Measurements from ENCODE around the gene ACSL1.
"Not testable (repeated sequence)": the region's sequence is repeated elsewhere in the genome, so short reads cannot be mapped to it uniquely, and the experiment has no call there.

Gene ACSL1

DNA sequence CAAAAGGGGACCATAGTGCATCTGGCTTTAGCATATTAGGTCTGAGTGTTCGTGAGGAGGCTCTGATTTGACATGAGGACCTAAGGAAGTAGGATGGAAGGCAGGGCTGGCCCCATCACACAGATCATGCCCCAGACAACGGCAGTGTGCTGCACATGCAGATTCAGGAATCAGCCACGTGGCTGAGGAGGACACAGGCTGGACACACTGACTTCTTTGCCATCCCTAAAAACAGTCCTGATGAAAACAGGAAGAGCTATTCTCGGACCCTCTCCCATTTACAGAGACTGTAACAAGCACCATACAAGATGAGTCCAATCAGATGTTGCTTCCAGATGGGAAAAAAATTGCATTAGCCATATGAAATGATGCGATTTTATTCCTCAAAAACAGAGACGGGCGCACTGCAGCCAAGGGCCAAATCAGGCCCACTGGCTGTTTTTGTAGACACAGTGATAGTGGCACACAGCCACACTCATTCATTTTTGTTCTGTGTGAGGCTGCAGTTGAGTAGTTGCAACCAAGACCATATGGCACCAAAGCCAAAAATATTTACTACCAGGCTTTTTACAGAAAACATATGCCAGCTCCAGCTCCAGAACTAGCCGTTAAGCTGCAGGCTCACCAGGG, 41.0 kb downstream of the ACSL1 start:
- DNase-seq: no peak

DNA sequence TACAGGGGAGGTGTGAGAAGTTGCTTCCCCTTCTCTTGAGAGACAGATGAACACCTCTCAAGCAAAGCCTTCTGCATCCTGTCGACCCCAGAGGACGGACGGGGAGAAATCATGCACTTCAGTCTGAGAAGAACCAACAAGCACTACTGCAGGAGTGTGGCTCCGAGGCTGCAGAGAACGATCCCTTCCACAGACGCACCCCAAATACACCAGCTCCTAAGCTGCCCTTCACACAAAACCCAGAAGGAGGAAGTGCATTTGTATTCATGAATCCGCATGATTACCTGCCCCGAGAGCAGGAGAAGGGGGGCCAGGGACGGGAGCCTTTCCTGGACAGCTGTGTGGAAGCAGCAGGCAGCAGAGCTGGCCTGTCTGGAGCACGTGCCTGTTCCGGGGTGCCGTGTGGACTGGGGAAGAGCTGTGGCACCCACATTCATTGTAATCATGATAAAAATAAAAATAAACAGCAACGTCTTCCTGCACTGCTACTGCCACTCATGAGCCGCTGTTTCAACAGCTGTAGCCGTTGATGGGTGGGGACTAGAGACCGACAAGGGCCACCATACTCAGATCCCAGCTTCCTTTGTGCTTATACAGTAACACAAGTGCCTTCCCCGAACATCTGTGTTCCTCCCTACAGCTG, 42.9 kb downstream of the ACSL1 start:
- DNase-seq: peak; percentile 76

DNA sequence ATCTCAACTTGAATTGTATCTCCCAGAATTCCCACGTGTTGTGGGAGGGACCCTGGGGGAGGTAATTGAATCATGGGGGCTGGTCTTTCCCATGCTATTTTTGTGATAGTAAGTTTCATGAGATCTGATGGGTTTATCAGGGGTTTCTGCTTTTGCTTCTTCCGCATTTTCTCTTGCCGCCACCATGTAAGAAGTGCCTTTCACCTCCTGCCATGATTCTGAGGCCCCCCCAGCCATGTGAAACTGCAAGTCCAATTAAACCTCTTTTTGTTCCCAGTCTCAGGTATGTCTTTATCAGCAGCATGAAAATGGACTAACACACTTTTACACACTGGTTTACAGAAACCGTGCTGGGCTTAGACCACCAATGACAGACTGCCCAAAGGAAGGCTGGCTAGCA, 46.6 kb downstream of the ACSL1 start:
- DNase-seq: not testable (repeated sequence)

DNA sequence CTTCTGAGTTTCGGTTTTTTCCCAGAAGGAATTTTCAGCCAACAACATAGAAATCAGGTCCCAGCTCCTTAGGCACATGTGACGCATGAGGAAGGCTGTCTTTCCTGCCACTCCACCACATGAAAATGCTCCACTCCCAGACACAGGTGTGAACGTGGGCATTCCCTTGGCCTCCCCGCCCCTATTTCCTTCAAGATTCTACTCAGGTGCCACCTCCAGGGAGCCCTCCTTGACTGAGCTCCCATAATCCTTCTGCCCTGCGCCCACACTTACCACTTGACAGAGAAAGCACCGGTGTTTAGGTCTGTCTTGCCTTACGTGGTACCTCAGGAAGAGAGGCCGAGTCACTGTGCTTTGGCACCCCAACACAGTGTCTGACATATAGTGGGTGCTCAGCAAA, 47.4 kb downstream of the ACSL1 start:
- no peak for DNase-seq

DNA sequence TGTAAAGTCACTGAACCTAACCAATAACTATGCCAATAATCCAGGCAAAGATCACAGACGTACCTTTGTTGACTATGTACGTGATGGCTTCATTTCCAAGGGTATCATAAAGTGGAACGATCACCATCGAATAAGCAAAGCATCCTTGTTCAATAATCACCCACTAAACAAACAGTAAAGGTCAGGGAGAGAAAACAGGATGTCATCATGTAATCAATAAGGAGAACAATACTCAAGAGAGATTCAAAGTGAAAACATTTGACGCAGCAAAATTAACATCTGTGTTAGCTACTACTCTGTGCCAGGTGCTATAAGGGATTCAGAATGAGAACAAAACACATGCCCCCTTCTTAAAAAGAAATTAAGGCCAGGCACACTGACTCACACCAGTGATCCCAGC, 48.9 kb downstream of the ACSL1 start:
- DNase-seq: no peak

DNA sequence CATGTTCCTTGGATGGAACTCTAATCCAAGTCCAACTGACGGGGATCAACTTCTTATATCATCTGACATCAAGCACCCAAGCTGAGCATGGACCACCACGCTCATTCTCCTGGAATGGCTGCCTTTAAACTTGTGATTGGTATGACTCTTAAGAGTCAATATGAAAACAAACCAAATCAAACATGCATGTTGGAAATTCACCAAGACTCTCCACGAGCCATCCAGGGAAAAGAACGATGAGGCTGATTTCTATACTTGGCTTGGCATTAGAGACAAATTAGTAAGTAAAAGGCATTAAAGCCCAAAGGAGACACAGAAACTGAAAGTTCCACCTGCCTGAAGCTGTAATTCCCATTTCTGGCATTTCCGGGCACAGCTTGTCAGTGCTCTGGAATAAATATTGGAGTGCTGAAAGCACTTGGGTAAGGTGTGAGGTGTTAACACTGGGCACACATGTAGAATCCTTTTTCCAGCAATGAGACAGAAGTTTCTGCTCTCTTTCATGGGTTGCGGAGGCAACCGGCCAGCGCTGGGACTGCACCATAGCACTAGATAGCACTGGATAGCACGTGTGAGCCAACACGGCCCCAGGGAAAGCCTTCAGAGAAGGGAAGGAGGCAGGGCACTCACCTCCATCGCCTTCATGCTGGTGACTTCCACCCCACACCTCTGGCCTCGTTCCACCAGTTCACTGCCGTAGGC, 49.8 kb downstream of the ACSL1 start:
- DNase-seq: no peak

DNA sequence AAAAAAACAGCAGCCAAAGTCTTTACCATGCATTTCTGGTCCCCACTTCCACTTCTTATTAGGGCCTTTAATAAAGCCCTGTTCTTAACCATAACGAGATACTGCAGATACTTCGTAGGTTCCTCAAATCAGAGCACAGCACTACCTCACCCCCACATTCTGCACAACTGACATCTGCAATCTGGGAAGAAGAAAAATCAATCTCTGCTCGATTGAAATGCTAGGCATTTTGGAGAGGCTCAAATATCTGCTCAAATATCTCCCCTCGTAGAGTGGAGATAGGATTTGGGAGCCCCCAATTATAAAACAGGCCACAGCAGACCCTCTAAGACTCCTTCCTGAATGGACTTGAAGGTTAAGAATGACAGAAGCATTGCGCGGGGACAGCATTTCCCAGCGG, 51.6 kb downstream of the ACSL1 start:
- no peak for DNase-seq

DNA sequence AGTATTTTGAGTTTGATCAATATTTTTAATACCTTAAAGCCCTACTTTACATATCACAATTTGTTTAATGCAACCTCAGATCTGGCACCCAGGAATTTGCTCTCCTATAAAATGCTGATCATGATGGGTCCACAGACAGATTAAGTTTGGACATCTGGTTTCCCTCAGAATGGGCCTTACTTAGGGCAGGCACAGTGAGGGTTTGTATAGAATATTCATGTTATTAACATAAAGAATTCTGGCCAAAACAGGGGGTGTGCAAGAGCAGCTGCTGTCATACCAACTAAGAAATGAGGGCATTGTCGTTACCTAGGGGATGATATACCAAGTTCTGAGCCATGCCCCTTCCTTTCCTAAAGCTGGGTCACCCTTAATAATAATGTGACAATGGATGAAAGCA, 54.4 kb downstream of the ACSL1 start:
- no peak for DNase-seq

DNA sequence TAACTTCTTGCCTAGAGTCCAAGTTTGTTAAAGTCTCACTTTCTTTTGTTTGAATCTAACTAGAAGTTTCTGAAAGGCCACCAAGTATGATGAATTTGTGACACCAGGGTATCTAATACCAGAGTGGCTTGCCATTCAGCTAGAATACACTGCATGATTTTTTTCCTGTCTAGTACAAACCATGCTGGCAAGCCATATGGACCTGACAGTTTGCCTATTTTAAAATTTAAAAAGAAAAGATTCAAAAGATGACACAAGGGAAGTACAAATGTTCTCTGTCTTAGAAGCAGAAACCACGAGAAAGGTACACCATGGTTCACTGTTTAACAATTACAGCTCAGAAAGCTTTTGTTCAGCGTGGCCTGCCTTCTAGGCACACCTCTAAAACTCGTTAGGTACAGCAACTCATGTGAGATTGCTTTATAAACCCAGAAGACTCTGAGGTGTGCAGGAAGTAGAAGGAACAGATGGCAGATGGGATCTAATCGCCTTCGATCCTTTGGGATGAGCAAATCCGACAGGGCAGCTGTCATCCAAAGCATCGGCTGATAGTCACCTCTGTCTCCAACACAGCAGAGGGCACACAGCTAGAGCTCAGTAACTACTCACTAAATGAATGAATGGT, 56.5 kb downstream of the ACSL1 start:
- DNase-seq: no peak

DNA sequence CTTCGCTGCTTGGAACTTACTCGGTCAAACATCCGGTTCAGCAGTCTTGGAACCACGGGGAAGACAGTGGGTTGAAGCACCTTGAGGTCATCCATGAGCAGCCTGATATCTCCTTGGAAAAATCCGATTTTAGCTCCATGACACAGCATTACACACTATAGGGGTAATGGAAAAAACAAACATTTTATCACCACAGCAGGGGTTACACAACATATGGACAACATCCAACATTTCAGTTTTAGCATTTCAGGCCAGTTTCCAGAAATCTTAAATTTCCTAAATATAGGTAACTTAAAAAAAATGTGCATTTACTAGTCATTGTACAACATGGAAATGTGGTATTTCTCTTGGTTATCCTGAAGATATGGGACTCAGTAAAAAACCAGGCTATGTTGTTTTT, 57.5 kb downstream of the ACSL1 start:
- no peak for DNase-seq

DNA sequence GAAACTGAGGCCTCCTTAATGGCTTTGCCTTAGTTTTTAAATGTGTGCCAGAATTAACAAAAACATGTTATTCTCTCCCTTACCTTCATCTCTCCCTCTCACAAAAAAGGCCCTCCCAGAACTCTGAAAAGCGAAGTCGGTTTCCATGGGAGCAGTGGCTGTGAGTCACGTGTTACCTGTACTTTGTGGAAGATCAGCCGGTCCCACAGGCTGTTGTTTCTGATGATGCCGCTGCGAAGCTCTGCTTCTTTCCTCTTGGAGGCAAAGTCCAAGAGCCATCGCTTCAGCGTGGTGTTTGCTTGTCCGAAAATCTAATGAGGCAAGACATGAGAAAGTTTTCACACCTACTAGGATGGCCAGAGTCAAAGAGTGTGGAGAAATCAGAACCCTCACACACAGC, 59.3 kb downstream of the ACSL1 start:
- no peak for DNase-seq

DNA sequence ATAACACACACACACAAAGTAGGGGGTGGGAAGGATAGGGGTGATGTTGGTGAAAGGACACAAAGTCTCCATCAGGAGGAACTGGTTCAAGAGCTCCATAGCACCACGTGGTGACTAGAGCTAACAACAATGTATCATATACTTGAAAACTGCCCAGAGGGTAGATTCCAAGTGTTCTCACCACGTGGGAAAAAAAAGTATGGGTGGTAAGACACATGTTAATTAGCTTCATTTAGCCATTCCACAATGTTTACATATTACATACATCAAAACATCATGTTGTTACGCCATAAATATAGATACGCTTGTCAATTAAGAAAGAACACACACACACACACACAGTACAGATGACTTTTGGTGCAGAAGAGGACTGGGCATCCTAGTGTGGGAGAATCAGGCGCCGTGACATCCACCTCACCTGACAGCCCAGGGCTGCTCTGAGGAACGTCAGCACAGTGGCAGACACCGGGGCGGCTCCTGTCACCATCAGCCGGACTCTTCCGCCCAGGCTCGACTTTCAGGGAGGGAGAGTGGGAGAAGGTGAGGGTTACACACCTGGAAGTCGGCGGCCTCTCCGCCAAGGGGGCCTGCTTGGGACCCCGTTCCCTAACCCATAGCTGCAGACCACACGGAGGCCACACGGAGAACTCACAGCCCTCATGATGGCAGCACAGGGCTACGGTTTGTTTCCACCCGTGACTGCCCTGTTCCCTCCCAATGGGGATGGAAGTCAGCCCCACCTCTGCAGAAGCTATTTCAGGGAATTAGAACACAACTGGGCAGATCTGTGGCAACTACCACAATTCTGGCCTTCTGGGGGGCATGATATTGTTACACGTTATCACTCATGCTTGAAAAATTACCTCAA, 60.1 kb downstream of the ACSL1 start:
- no peak for DNase-seq

DNA sequence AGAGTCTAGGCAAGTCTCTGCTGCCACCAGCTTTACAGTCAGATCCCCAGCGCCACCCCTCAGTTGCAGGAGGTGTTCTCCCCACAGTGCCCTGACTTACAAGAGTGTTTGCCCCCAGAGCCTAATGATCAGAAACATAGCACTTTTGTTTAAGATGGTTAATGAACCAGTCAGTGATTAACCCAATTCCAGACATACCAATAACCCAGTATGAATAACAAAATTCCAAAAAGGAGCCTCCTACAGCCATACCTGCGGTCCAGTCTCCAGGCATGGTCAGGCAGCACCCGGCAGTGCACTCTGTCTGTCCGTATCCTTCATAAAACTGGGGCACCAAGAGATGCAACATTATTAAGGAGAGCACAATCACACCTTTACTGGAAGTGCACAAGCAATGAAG, 61.2 kb downstream of the ACSL1 start:
- DNase-seq: no peak

DNA sequence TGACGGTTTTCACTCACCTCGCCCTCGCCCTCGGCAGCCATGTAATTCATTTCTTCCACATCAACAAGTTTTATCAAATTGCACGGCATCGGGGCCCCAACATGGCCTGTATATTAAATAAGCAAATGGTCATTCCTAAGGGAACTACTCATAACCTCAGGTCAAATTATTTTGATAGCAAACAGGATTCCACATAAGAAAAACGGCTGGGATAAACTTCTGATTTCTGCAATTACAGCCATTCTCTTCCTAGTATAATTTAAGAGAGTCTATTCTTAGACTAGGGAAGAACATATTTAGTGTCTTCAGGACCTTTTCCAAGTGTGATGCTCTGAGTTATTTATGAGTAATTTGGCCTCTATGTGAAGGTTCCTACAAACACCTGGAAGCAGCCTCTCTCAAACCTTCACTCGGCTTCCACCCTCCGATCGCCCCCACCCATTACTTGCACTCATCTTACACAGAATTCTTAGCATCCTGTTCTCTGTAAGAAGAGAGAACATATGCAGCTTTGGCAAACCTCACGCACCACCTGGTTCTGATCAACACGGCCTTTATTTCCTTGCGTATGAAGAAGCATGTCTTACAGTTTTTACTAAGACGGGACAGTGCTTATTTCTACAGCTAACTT, 62.5 kb downstream of the ACSL1 start:
- DNase-seq: no peak

DNA sequence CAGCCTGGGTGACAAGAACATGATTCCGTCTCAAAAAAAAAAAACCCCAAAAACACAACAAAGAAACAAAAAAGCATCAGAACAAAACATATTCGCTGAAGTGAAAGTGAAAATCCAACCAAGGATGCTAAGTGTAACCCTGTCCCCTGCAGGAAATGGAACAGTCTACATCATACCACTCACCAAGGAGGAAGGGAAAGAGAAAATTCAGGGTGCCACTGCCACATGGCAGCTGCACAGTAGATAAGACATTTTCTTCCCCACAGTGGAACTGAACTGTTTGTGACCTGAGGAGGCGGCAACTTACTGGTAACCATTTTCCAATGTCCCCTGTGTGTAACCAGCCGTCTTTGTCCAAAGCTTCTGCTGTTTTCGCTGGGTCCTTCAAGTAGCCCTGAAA, 63.7 kb downstream of the ACSL1 start:
- no peak for DNase-seq

DNA sequence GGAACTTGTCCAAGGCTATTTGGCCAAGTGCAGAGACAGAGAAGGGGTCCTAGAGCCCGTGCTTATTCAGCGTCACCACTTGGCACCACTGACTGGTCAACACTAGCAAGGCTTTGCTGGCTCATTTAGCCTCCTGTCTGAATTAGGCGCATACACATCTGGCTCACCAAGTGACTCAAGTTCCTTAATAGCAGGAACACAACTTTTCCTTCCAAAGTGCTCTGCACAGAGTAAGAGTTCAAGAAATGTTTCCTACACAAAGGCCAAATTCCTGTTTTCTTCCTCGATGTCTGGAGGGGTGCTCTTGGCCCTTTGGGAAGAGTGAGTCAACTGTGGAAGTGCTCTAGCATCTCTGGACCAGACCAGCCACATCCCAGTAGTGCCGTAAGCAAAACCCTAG, 65.1 kb downstream of the ACSL1 start:
- DNase-seq: no peak

DNA sequence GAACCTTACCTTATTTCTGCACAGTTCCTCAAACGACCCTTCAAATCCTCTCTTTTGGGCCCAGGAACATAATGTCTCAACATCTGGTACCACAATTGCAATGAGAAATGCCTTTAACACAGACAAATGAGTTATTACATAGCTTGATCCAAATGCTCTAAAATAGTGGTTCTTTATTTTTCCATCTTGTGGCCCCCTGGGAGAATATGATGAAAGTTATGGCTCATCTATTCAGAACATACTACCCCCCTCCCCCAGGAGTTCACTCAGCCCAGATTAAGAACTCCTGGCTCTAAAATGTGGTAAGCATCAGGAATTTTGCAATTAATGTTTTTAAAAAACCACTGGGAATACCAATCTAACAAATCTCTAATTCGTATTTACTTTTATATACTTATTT, 68.0 kb downstream of the ACSL1 start:
- no peak for DNase-seq

DNA sequence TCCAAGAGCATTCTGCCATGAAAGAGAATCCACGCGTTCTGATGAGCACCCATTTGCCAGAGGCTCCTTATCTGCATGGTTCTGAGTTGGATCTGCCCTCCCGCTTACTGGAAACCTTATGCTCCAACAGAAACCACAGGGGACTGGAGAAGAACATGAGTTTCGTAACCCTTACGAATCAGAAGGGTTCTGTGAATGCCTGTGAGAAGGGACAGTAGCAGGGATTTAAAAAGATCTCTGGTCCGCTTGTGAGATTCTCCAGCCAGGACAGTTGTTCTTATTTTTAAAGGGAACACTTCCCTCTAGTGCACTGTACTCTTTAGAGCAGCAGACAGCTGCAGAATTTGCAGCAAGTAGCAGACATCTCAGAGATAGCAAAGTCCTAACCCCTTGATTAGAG, 69.4 kb downstream of the ACSL1 start:
- DNase-seq: no peak

DNA sequence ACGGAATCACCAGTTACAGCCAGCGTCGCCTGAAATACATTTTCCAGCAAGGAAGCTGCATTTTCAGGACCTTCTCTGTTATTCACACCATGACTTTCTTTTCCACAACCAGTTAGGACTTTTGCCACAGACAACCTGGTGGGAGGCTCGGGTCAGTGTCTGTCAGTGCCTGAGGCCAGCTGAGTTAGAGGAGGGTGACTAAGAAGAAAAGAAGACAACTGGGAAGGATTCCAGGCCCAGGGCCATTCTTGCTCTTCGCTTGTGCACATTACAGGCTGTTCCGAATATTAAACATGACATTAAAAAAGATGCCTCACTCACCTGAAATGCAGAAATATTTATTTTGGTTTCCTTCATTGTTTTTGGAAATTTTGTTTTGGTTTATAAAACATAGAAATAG, 70.5 kb downstream of the ACSL1 start:
- DNase-seq: no peak

DNA sequence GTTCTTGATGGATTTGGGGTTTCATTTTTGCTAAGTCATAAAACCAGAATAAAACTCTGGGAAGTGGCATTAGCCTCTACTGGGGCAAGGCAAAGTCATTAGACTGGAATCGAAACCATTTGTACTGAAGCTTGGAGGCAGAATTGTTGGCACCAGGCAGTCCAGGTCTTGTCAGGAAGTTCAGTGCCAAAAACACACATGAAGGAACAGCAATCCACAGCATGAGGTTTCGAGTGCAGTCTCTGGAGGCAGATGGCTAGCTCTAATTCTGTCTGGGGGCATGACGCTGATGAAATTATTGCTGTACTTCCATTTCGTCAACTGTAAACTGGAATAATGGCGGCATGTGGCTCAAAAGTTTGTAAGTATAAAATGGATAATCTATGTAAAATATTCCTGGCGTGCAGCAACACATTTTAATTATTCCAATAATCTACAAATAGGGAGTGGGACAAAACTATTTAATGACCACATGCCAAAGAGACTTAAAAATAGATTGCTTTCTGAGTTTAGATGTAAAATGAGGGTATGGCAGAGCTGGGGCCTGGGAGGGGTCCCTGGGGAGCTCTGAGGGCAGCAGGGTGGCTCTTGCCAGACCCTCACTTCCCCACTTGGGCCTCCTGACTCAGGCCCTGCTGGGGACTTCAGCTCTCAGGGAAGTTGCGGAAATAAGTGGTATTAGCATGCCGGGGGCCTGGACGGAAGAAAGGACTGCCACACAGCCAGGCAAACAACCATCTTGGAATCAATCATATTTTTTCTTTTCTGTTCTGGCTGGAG, 73.1 kb downstream of the ACSL1 start:
- DNase-seq: no peak

DNA sequence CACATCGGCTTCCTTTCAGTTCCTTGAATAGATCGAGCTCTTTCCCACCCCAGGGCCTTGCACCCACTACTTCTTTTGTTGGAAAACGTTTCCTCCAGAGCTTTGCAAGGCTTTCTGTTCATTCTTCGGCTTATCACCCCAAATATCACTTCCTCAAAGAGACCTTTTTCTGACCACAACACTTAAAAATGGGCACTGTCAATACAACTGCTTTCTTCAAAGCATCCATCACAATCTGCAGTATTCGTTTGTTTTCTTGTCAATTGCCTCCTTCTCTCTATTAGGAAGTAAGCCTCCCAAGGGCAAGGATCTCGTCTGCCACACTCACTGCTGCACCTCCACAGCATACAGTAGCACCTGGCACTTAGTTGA, 74.2 kb downstream of the ACSL1 start:
- no peak for DNase-seq
